Activated T-cell treated with anti-CD3 and anti-CD28 coated beads, Interleukin-2, amount 50 U/mL, for 48 hours (primary cell): ENCODE data around the gene PTF1A.
"Not testable (repeated sequence)": the region's sequence is repeated elsewhere in the genome, so short reads cannot be mapped to it uniquely, and the experiment has no call there.

Source experiments
- DNase-seq, 2 experiments: peaks; one replicate each; pipeline ENCODE4 v3.0.0-alpha.2; 2020

The PTF1A gene

GRCh38 chr10:23204773-23205172 lies 12.7 kb downstream of the PTF1A start:
- no peak for DNase-seq

GRCh38 chr10:23205972-23206642 lies 14.0 kb downstream of the PTF1A start:
- DNase-seq = no peak

GRCh38 chr10:23217471-23217870 lies 25.4 kb downstream of the PTF1A start:
- no peak for DNase-seq

- DNase-seq = no peak
Observed at GRCh38 chr10:23230582-23230981, 38.5 kb downstream of the PTF1A start.

GRCh38 chr10:23238015-23238414 lies 45.9 kb downstream of the PTF1A start:
- DNase-seq = no peak

- DNase-seq = not testable (repeated sequence)
Observed at GRCh38 chr10:23241779-23242178, 49.7 kb downstream of the PTF1A start.
